Measurements from ENCODE around the gene IRS1.

The IRS1 gene

DNA sequence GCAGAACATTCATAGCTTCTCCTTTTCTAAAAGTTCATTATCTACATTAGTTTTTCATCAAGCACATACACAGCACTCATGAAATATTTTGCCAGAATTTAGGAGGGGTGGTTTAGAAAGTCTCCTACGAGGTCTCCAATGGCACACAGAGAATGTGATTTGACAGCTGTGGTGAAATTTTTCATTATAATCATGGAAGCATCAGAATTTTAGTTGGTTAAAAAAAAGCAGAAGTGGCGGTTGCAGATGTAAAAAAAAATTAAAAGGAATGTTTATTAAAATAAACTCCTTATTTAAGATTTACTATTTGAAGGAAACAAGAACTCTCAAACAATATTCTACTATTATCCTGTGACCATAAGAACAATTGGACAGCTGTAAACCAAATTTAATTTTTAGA is 25.4 kb upstream of the IRS1 start:
- no peak for DNase-seq (ENCODE audit: low read depth)

GRCh38 chr2:226818930-226819329 is 19.3 kb upstream of the IRS1 start:
- no peak for DNase-seq (ENCODE audit: low read depth)

GRCh38 chr2:226813148-226813701 is 13.6 kb upstream of the IRS1 start:
- no peak for DNase-seq (ENCODE audit: low read depth)

DNA sequence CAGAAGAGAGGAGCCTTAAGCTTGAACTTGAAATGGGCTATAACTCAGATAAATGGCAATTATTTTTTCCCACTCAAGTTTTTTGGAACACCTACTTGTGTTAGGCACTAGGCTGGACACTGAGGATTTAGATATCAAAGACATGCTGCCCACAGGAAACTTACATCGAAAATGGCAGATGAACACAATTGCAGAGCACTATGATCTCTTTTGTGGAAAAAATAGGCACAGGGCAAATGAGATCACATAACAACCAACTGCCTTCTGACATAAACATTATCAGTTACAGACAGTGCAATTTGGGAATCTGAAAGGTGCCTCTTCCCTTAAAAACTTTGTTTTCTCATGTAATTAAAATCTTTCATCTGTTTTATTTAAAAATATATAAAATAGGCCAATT is 3.8 kb upstream of the IRS1 start:
- DNase-seq (ENCODE audit: low read depth), result no peak

DNA sequence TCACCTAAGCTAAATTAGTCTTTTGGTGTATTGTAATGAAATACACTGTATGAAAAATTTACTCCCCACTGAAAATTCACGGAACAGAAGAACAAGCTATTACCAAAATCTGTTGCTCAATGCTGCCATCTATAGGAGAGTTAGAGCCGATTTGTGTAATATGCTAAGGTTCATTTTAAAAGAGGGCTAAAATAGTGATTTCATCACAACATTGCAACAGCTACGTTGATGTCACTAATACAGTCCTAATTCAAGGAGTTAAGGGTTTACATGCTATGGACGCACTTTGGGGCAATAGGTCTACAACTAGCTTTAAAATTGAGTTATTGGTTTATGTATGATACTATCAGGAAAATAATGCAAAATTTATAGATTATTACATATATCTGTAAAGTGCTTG is 3.0 kb upstream of the IRS1 start:
- DNase-seq (ENCODE audit: low read depth), result no peak

GRCh38 chr2:226800941-226801784 is 1.5 kb upstream of the IRS1 start:
- DNase-seq (ENCODE audit: low read depth), result peak; percentile 83

GRCh38 chr2:226799976-226800940 is 638 bp upstream of the IRS1 start:
- DNase-seq (ENCODE audit: low read depth), result no peak

- DNase-seq (ENCODE audit: low read depth), result peak; percentile 35
Measured at GRCh38 chr2:226798422-226799210, 1.0 kb downstream of the IRS1 start.

- DNase-seq (ENCODE audit: low read depth), result no peak
Measured at GRCh38 chr2:226797989-226798421, 1.6 kb downstream of the IRS1 start.

DNA sequence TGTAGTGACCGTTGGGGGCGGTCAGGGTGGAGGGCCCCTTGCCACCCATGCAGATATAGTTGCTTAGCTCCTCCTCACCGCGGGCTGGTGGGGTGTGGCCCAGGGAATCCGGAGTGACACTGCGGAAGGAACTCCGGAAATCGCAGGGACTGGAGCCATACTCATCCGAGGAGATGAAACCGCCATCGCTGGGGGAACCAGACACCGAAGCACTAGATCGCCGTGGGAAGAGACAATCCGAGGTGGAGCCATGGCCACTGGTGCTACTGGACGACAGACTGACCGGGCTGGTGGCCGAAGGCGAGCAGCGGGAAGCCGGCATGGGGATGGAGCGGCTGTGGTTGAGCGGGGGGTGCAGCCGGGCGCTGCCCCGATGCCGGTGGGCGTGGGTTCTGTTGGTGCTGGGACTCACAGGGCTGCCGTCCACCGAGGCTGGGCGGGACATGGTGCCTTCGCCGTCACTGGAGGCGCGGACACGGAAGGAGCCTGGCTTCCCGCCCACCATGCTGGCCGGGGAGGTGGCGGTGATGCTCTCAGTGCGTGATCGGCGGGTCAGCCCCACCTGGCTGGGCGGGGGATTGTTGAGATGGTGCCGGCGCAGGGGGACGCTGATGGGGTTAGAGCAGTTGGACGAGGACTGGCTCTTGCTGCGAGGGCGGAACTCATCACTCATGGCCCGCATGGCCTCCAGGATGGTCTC is 2.2 kb downstream of the IRS1 start:
- DNase-seq (ENCODE audit: low read depth), result no peak

GRCh38 chr2:226796840-226797288 is 2.8 kb downstream of the IRS1 start:
- DNase-seq (ENCODE audit: low read depth), result no peak

GRCh38 chr2:226796012-226796839 is 3.4 kb downstream of the IRS1 start:
- DNase-seq (ENCODE audit: low read depth), result no peak

- no peak for DNase-seq (ENCODE audit: low read depth)
Measured at GRCh38 chr2:226795281-226796011, 4.2 kb downstream of the IRS1 start.

- no peak for DNase-seq (ENCODE audit: low read depth)
Measured at GRCh38 chr2:226794751-226795171, 4.9 kb downstream of the IRS1 start.

DNA sequence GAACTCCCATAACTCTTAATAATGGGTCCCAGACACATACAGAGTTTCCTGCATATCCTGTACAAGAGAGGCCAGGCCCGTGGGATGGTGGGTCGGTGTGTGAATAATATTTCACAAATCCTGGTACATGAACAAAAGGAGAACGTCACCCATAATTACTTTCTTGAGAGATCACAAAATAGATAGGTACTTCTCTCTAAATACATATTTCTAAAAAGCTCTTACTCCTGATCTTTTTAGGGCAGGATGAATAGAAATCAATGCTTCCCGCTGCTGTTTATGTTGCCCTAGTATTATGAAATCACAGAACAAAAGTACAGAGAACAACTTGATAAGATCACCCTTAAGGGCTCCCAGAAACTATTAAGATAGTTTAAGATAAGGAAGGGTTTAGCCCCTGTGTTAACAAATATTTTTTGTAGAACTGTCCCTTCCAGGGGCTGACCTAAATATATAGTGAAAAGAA is 5.4 kb downstream of the IRS1 start:
- no peak for DNase-seq (ENCODE audit: low read depth)

- no peak for DNase-seq (ENCODE audit: low read depth)
Measured at GRCh38 chr2:226793646-226794045, 6.0 kb downstream of the IRS1 start.

- no peak for DNase-seq (ENCODE audit: low read depth)
Measured at GRCh38 chr2:226792155-226792881, 7.3 kb downstream of the IRS1 start.

GRCh38 chr2:226791487-226792081 is 8.0 kb downstream of the IRS1 start:
- DNase-seq (ENCODE audit: low read depth), result peak; percentile 92

All from activated T-cell treated with anti-CD3 and anti-CD28 coated beads for 48 hours (primary cell).